ENCODE results near the gene CLDND2. TPM values are rescaled to one million over a fixed set of nuclear protein-coding genes. Genes with fewer than 3 reads are reported as not detected.

CLDND2 gene
- total and polyA plus RNA-seq, 10 of the 15 experiments (the other 5 are each of a cell fraction or from before 2014, with no cell fraction given), result 0.24 to 7.1 (median 1.8) TPM; not detected in 1

GRCh38 chr19:51375504-51376221 is 6.9 kb upstream of the CLDND2 start (continued):
- TF ChIP-seq REST (IDR thresholded peaks at IDR 0.05; ENCODE audit: low read depth, low read length) (no peak), ZNF24 (IDR thresholded peaks at IDR 0.05) (no peak), SUPT20H (IDR thresholded peaks at IDR 0.05; ENCODE audit: borderline replicate concordance, control insufficient read depth, low read depth, low read length) (no peak), LARP7 (IDR thresholded peaks at IDR 0.05) (no peak), EP300 (IDR thresholded peaks at IDR 0.05; ENCODE audit: borderline replicate concordance in 1 of 2, control insufficient read depth in 1 of 2, low read depth in 2 of 2, low read length in 2 of 2) (no peak), TBL1XR1 (IDR thresholded peaks at IDR 0.05; ENCODE audit: low read depth, low read length) (no peak), PKNOX1 (IDR thresholded peaks at IDR 0.05) (peak; percentile 68), BCL3 (IDR thresholded peaks at IDR 0.05; ENCODE audit: borderline replicate concordance, insufficient read depth, low read depth, low read length, poor library complexity, severe bottlenecking) (no peak)
